Keratinocyte (primary cell): ENCODE results near the gene LHFPL2.

Source experiments
- CTCF ChIP-seq, 3 experiments: IDR thresholded peaks in 1 of 3; conservative IDR thresholded peaks in 1 of 3; optimal IDR thresholded peaks in 1 of 3; 2 replicates in 2 of 3; 3 replicates in 1 of 3; pipeline versions ENCODE3 to v1.5.1; 2011; ENCODE audit warnings: low read length in 3 of 3, mild to moderate bottlenecking in 3 of 3, moderate library complexity in 2 of 3, control low read depth in 1 of 3, inconsistent platforms in 1 of 3; ENCODE audit not compliant: insufficient read depth in 2 of 3; ENCODE audit errors: extremely low read depth in 1 of 3
- EZH2 ChIP-seq: IDR thresholded peaks from one replicate; pipeline ENCODE4 v1.6.1; 2012; ENCODE audit warnings: inconsistent platforms, mild to moderate bottlenecking, low read length, moderate library complexity

GRCh38 chr5:78449103-78449502 is 199.5 kb downstream of the LHFPL2 start:
- no peak for TF ChIP-seq CTCF (optimal IDR thresholded peaks at IDR 0.05 in 1 of 3, IDR thresholded peaks at IDR 0.05 in 1 of 3, conservative IDR thresholded peaks at IDR 0.05 in 1 of 3; ENCODE audit: extremely low read depth in 1 of 3, insufficient read depth in 2 of 3, low read length in 3 of 3)
- TF ChIP-seq EZH2, result no peak
